ENCODE results near the gene HOXB9. TPM values are rescaled to one million over a fixed set of nuclear protein-coding genes. Genes with fewer than 3 reads are reported as not detected.
A peak's percentile ranks its signal among the peaks of the same experiment; 100 is the strongest.

HOXB9 gene
- total and polyA plus RNA-seq, 9 of the 15 experiments (the other 6 are each of a cell fraction or from before 2014, with no cell fraction given): 3.1 to 196 (median 77.6) TPM

DNA sequence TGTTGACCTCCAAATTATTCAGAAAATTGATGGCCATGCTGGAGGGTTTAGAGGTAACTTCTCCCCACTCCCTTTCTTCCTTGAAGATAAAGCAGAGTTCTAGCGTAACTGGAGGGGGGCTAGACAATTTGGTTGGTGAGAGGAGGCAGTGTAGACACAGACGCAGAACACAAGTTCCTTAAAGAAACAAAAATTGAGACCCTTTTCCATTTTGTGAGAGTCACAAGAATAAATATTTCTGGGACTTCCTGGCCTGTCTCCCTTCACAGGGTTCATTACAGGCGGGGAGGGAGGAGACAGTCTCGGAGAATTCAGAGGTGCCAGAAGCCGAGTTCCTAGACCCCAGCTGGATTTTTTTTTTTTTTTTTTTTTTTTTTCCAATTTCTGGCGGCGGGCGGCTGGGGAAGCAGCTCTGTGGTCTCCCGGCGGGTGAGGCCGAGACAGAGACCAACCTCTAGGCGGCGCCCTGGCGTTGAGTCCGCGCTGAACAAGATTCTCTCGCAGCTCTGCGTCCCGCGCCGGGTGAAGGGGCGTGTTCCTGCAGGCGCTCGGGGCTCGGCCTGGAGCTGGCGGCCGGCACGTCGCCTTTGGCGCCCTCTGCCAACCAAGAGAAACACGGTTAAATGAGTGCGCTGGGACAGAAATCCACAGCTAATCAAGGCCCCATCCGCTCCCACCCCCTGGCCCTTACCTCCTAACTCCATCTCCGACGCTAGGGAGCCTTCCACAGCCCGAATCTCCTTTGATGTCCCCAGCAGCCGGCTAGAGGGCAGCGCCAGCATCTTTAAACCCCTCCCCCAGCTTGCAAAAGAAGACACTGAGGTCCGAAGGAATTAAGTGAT, 10.2 kb upstream of the HOXB9 start (continued):
- TF ChIP-seq, protein P1, sequence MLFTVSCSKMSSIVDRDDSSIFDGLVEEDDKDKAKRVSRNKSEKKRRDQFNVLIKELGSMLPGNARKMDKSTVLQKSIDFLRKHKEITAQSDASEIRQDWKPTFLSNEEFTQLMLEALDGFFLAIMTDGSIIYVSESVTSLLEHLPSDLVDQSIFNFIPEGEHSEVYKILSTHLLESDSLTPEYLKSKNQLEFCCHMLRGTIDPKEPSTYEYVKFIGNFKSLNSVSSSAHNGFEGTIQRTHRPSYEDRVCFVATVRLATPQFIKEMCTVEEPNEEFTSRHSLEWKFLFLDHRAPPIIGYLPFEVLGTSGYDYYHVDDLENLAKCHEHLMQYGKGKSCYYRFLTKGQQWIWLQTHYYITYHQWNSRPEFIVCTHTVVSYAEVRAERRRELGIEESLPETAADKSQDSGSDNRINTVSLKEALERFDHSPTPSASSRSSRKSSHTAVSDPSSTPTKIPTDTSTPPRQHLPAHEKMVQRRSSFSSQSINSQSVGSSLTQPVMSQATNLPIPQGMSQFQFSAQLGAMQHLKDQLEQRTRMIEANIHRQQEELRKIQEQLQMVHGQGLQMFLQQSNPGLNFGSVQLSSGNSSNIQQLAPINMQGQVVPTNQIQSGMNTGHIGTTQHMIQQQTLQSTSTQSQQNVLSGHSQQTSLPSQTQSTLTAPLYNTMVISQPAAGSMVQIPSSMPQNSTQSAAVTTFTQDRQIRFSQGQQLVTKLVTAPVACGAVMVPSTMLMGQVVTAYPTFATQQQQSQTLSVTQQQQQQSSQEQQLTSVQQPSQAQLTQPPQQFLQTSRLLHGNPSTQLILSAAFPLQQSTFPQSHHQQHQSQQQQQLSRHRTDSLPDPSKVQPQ (CRISPR knock-in tag; IDR thresholded peaks at IDR 0.05; ENCODE audit: borderline replicate concordance): no peak
- no peak for TF ChIP-seq HOXB6 (CRISPR knock-in tag; IDR thresholded peaks at IDR 0.05; ENCODE audit: borderline replicate concordance)
- no peak for TF ChIP-seq SREBF1 (IDR thresholded peaks at IDR 0.05; ENCODE audit: borderline replicate concordance, low read depth, low read length)
- TF ChIP-seq SMARCA4 (IDR thresholded peaks at IDR 0.05): peak; percentile 82
- TF ChIP-seq ZNF740 (CRISPR knock-in tag; IDR thresholded peaks at IDR 0.05): no peak
- TF ChIP-seq ZNF740 (tag; IDR thresholded peaks at IDR 0.05): no peak
- TF ChIP-seq USF1 (CRISPR knock-in tag; IDR thresholded peaks at IDR 0.05): no peak
- TF ChIP-seq KLF10 (CRISPR knock-in tag; IDR thresholded peaks at IDR 0.05): no peak
- no peak for TF ChIP-seq ELF4 (CRISPR knock-in tag; IDR thresholded peaks at IDR 0.05)
- TF ChIP-seq DIDO1 (tag; IDR thresholded peaks at IDR 0.05; ENCODE audit: low read depth): no peak
- TF ChIP-seq ETV1 (tag; conservative IDR thresholded peaks at IDR 0.05; ENCODE audit: low read depth): no peak
- no peak for TF ChIP-seq ZNF778 (CRISPR knock-in tag; IDR thresholded peaks at IDR 0.05)
- TF ChIP-seq, protein P2, sequence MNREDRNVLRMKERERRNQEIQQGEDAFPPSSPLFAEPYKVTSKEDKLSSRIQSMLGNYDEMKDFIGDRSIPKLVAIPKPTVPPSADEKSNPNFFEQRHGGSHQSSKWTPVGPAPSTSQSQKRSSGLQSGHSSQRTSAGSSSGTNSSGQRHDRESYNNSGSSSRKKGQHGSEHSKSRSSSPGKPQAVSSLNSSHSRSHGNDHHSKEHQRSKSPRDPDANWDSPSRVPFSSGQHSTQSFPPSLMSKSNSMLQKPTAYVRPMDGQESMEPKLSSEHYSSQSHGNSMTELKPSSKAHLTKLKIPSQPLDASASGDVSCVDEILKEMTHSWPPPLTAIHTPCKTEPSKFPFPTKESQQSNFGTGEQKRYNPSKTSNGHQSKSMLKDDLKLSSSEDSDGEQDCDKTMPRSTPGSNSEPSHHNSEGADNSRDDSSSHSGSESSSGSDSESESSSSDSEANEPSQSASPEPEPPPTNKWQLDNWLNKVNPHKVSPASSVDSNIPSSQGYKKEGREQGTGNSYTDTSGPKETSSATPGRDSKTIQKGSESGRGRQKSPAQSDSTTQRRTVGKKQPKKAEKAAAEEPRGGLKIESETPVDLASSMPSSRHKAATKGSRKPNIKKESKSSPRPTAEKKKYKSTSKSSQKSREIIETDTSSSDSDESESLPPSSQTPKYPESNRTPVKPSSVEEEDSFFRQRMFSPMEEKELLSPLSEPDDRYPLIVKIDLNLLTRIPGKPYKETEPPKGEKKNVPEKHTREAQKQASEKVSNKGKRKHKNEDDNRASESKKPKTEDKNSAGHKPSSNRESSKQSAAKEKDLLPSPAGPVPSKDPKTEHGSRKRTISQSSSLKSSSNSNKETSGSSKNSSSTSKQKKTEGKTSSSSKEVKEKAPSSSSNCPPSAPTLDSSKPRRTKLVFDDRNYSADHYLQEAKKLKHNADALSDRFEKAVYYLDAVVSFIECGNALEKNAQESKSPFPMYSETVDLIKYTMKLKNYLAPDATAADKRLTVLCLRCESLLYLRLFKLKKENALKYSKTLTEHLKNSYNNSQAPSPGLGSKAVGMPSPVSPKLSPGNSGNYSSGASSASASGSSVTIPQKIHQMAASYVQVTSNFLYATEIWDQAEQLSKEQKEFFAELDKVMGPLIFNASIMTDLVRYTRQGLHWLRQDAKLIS (CRISPR knock-in tag; IDR thresholded peaks at IDR 0.05): peak; percentile 55; the same call in 1 of the 2 replicates
- no peak for TF ChIP-seq ZNF561 (CRISPR knock-in tag; conservative IDR thresholded peaks at IDR 0.05)
- TF ChIP-seq, protein P3, sequence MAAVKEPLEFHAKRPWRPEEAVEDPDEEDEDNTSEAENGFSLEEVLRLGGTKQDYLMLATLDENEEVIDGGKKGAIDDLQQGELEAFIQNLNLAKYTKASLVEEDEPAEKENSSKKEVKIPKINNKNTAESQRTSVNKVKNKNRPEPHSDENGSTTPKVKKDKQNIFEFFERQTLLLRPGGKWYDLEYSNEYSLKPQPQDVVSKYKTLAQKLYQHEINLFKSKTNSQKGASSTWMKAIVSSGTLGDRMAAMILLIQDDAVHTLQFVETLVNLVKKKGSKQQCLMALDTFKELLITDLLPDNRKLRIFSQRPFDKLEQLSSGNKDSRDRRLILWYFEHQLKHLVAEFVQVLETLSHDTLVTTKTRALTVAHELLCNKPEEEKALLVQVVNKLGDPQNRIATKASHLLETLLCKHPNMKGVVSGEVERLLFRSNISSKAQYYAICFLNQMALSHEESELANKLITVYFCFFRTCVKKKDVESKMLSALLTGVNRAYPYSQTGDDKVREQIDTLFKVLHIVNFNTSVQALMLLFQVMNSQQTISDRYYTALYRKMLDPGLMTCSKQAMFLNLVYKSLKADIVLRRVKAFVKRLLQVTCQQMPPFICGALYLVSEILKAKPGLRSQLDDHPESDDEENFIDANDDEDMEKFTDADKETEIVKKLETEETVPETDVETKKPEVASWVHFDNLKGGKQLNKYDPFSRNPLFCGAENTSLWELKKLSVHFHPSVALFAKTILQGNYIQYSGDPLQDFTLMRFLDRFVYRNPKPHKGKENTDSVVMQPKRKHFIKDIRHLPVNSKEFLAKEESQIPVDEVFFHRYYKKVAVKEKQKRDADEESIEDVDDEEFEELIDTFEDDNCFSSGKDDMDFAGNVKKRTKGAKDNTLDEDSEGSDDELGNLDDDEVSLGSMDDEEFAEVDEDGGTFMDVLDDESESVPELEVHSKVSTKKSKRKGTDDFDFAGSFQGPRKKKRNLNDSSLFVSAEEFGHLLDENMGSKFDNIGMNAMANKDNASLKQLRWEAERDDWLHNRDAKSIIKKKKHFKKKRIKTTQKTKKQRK (IDR thresholded peaks at IDR 0.05; ENCODE audit: borderline replicate concordance, low read depth, low read length): no peak

Data from K562 (cell line).